Gastroesophageal sphincter (tissue), 4 donors: Measurements from ENCODE around the gene GDPD3. TPM values are rescaled to one million over a fixed set of nuclear protein-coding genes. Genes with fewer than 3 reads are reported as not detected.

Experiments
- ATAC-seq: fragments of 150-250 bp; one replicate; pipeline ENCODE4 v1.9.1; 2016; ENCODE audit warnings: mild to moderate bottlenecking, moderate library complexity
- H3K27ac ChIP-seq, 4 donors: fragments of 200-600 bp; sonication (generic) in 3 of 4; 1 replicate in 3 of 4; 2 replicates in 1 of 4; pipeline ENCODE4 v1.5.1; 2016 to 2019
- H3K27me3 ChIP-seq: fragments of 200-600 bp; sonication (generic); one replicate; pipeline ENCODE4 v1.5.1; 2019
- H3K36me3 ChIP-seq, 2 donors: fragments of 200-600 bp; sonication (generic); one replicate each; pipeline ENCODE4 v1.5.1; 2019; ENCODE audit warnings: control low read depth in 1 of 2
- H3K4me1 ChIP-seq, 3 donors: fragments of 200-600 bp; sonication (generic); 1 replicate in 2 of 3; 2 replicates in 1 of 3; pipeline ENCODE4 v1.5.1; 2016 to 2019; ENCODE audit warnings: control low read depth in 2 of 3
- H3K4me3 ChIP-seq, 2 donors: fragments of 200-600 bp; sonication (generic); one replicate each; pipeline ENCODE4 v1.5.1; 2019; ENCODE audit warnings: mild to moderate bottlenecking in 1 of 2, moderate library complexity in 1 of 2
- H3K9me3 ChIP-seq, 3 donors: fragments of 200-600 bp; sonication (generic); one replicate each; pipeline ENCODE4 v1.5.1; 2017 to 2019; ENCODE audit warnings: control low read depth in 2 of 3
- EP300 ChIP-seq: sonication (generic); formaldehyde crosslinking; IDR thresholded peaks from one replicate; pipeline ENCODE4 v1.6.1; 2017; ENCODE audit warnings: antibody characterized with exemption, mild to moderate bottlenecking
- POLR2A ChIP-seq, 2 donors: fragments of 450-650 bp; IDR thresholded peaks; one replicate each; pipeline ENCODE4 v1.6.1; 2017; ENCODE audit warnings: antibody characterized with exemption in 2 of 2, mild to moderate bottlenecking in 2 of 2, moderate library complexity in 1 of 2
- POLR2AphosphoS5 ChIP-seq: sonication (generic); formaldehyde crosslinking; IDR thresholded peaks from one replicate; pipeline ENCODE4 v1.6.1; 2017; ENCODE audit warnings: antibody characterized with exemption
- WGBS, 2 donors: methylation state at CpG; one replicate each; pipeline ENCODE4 v1.1.5; 2018; ENCODE audit warnings: low coverage in 1 of 2; 5-methylcytosine and 5-hydroxymethylcytosine counted together
- total RNA-seq, 4 donors: library from RNA; depleted of rRNA; stranded (reverse); fragments of >200 nt; gene quantifications; one replicate each; pipeline ENCODE4 v1.1.0, GENCODE V29; 2016
- TF ChIP-seq, protein P1 (sequence below), 4 experiments: fragments of 200-600 bp in 2 of 4; fragments of 450-650 bp in 2 of 4; sonication (generic) in 1 of 4; IDR thresholded peaks; one replicate each; pipeline ENCODE4 v1.5.1; 2017 to 2019; ENCODE audit warnings: antibody characterized with exemption in 4 of 4, mild to moderate bottlenecking in 2 of 4, moderate library complexity in 2 of 4

The GDPD3 gene
- total RNA-seq, 4 donors from 2014 or later: 1.1 to 3.1 (median 1.9) TPM

DNA sequence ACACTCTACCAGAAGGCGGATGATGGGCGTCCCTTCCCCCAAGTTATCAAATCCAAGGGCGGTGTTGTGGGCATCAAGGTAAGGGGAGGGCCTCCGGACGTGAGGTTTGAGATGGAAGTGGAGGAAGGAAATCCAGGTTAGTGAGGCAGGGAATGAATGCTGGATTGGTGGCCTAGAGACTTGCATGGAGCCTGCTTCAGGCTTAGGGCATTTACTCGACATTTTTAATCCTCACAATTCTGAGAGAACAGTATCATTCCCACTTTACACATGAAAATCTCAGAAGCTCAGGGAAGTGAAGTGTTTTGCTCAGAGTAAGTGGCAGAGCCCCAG, 45.8 kb downstream of the GDPD3 start:
- no peaks in the 10 kb centered on the region for H3K27me3 ChIP-seq
- ATAC-seq: no peak
- WGBS, 2 donors: 33 to 51% methylated on average over 1 to 4 of the region's 6 CpGs
- H3K27ac ChIP-seq: peak overlapping the region in 3 of 4 donors; percentile 97 to 99 (median 97)
- peaks cover 0 to 71% (median 37%) of the 10 kb centered on the region in 3 donors for H3K4me1 ChIP-seq
- H3K9me3 ChIP-seq: no peaks in the 10 kb centered on the region
- peak overlapping the region; percentile 88 to 96 for H3K4me3 ChIP-seq
- no peak for TF ChIP-seq EP300
- no peak for TF ChIP-seq POLR2A (IDR thresholded peaks at IDR 0.05)
- TF ChIP-seq, protein P1, sequence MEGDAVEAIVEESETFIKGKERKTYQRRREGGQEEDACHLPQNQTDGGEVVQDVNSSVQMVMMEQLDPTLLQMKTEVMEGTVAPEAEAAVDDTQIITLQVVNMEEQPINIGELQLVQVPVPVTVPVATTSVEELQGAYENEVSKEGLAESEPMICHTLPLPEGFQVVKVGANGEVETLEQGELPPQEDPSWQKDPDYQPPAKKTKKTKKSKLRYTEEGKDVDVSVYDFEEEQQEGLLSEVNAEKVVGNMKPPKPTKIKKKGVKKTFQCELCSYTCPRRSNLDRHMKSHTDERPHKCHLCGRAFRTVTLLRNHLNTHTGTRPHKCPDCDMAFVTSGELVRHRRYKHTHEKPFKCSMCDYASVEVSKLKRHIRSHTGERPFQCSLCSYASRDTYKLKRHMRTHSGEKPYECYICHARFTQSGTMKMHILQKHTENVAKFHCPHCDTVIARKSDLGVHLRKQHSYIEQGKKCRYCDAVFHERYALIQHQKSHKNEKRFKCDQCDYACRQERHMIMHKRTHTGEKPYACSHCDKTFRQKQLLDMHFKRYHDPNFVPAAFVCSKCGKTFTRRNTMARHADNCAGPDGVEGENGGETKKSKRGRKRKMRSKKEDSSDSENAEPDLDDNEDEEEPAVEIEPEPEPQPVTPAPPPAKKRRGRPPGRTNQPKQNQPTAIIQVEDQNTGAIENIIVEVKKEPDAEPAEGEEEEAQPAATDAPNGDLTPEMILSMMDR (IDR thresholded peaks at IDR 0.05): no peak
- TF ChIP-seq POLR2AphosphoS5: no peak
- peaks cover 0 to 59% of the 10 kb centered on the region in 2 donors for H3K36me3 ChIP-seq

DNA sequence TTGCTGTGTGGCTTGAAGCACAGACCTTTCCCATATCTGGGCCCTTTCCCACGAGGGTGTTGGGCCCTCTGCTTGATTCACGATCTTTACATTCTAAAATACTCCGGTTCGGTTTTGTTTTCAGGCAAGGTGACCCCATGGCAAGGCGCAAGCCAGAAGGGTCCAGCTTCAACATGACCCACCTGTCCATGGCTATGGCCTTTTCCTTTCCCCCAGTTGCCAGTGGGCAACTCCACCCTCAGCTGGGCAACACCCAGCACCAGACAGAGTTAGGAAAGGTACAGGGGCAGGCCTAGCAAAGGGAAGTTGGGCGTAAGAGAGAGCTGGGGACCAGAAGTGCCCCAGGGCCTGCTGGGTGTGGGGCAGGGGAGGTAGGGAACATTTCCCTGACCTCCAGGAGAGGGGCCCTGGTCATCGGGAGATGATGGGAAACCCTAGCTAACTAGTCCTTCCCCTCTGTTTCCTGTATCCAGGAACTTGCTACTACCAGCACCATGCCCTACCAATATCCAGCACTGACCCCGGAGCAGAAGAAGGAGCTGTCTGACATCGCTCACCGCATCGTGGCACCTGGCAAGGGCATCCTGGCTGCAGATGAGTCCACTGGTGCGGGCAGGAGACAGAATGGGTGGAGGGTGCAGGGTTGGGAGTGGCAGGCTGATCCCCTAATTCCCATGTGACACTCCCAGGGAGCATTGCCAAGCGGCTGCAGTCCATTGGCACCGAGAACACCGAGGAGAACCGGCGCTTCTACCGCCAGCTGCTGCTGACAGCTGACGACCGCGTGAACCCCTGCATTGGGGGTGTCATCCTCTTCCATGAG, 46.4 kb downstream of the GDPD3 start:
- no peaks in the 10 kb centered on the region for H3K9me3 ChIP-seq
- peaks cover 0 to 54% of the 10 kb centered on the region in 2 donors for H3K36me3 ChIP-seq
- peak overlapping the region; percentile 97 to 99 (median 97) for H3K27ac ChIP-seq
- H3K27me3 ChIP-seq: no peaks in the 10 kb centered on the region
- no peak for ATAC-seq
- TF ChIP-seq POLR2AphosphoS5 (no peak), EP300 (no peak), POLR2A (IDR thresholded peaks at IDR 0.05) (no peak)
- TF ChIP-seq, protein P1 (IDR thresholded peaks at IDR 0.05): no peak
- peak overlapping the region; percentile 88 to 96 for H3K4me3 ChIP-seq
- peaks cover 0 to 73% (median 37%) of the 10 kb centered on the region in 3 donors for H3K4me1 ChIP-seq
- 20% methylated on average over 2 of the region's 21 CpGs for WGBS, 2 donors

DNA sequence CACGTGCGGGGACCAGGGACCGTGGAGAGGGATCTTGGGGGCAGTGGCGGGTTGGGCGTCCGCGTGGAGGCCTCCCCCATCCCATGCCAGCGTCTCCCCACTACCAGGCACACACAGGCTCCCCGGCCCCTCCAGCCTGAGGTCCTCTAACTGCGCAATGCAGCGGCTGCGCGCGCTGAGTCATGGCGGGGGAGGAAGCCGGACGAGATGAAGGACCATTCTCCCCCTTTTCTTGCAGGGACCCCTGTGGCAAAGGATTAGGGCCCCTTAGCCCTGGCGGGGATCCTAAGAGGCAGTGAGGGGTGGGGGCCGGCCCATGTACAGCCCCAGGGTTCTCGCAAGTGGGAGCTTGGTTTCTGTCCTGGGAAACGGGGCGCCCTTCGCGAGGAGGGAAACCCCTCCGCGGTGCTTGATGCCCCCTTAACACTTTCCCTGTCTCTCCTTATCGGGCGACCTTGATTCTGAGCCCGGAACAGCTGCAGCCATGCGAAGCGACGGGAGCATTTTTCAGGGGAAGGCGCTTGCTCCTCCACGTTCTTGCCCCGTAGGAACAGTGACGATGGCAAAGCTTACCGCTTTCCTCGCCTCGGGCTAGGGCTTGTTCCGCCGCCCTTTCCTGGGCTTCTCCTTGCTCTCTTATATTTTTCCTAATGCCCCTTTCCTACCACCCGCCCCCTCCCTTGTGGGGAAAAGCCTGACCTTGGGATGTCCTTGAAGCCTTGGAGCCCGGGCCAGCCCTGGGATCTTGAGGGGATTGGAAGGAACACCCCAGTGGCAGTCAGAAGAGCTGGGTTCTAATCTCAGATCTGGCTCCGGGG, 47.2 kb downstream of the GDPD3 start:
- peak; percentile 11 for ATAC-seq
- Histone ChIP-seq H3K27me3 (no peaks in the 10 kb centered on the region), H3K4me3 (peak overlapping the region; percentile 88 to 96), H3K4me1 (peaks cover 0 to 67% (median 37%) of the 10 kb centered on the region in 3 donors), H3K36me3 (peaks cover 0 to 45% of the 10 kb centered on the region in 2 donors), H3K27ac (peak overlapping the region; percentile 97 to 99 (median 97)), H3K9me3 (no peaks in the 10 kb centered on the region)
- 0% methylated on average over 11 of the region's 44 CpGs; no CpG with 5 or more reads in 1 of the 2 donors for WGBS, 2 donors
- no peak for TF ChIP-seq POLR2AphosphoS5
- no peak for TF ChIP-seq POLR2A (IDR thresholded peaks at IDR 0.05)
- TF ChIP-seq, protein P1 (IDR thresholded peaks at IDR 0.05): no peak
- no peak for TF ChIP-seq EP300

DNA sequence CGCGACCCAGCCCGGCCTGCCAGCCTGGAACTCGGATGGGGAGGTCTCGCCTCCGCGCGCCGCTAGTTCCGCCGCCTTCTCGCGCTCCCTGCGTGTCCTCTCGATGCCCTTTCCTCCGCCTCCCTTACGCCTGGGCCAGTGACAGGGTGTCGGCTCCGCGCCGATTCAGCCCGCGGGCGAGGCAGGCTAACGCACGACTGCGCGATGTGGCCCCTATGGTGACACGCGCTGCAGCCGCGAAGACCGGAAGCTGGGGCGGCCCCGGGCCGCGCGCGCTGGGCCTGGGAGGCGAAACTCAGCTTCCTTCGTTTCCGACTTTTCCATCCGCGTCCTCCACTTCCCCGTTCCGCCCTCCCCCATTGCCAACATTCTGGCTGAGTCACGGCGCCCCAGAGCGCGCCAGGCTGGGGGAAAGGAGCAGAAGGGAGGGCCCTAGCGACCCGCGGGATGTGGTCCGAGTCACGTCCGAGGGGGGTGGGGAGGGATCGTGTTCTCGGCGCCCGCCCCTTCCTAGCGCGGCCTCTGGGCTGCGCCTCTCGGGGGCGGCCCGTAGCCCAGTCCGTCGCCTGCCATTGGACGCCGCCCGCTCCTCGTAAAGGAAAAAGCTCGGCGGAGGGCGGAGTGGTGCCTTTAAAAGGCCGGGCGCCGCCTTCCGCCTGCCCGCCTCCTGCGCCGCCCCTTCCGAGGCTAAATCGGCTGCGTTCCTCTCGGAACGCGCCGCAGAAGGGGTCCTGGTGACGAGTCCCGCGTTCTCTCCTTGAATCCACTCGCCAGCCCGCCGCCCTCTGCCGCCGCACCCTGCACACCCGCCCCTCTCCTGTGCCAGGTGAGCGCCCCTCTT, 48.0 kb downstream of the GDPD3 start, which contains the start of gene ALDOA:
Gene ALDOA (plus strand): TSS at position 659 of the 841 bp plus-strand sequence. CDS start 1,138 bp downstream, outside the sequence.
- no peaks in the 10 kb centered on the region for H3K27me3 ChIP-seq
- peaks cover 0 to 37% of the 10 kb centered on the region in 2 donors for H3K36me3 ChIP-seq
- H3K9me3 ChIP-seq: no peaks in the 10 kb centered on the region
- peak; percentile 98 to 99 for TF ChIP-seq POLR2A (IDR thresholded peaks at IDR 0.05)
- TF ChIP-seq, protein P1 (IDR thresholded peaks at IDR 0.05): peak in 1 of 4 experiments; percentile 19
- TF ChIP-seq POLR2AphosphoS5: peak; percentile 96
- no peak for TF ChIP-seq EP300
- ATAC-seq: peak; percentile 94
- H3K27ac ChIP-seq: peak within 1 kb of the TSS; percentile 97 to 99 (median 97)
- 1% methylated on average over 17 of the region's 99 CpGs; no CpG with 5 or more reads in 1 of the 2 donors for WGBS, 2 donors
- H3K4me1 ChIP-seq: peaks cover 0 to 67% (median 45%) of the 10 kb centered on the region in 3 donors
- H3K4me3 ChIP-seq: peak within 1 kb of the TSS; percentile 88 to 96
